Panc1 (cell line): ENCODE results near the gene KLK13.

Experiments
- CTCF ChIP-seq: fragments of 450-650 bp; IDR thresholded peaks from 2 replicates; pipeline ENCODE4 v1.5.1; 2017; ENCODE audit warnings: mild to moderate bottlenecking
- POLR2AphosphoS5 ChIP-seq: IDR thresholded peaks from 2 replicates; pipeline ENCODE4 v1.6.1; 2012; ENCODE audit warnings: mild to moderate bottlenecking, low read depth, low read length, moderate library complexity

GRCh38 chr19:51009061-51009891 lies 55.6 kb downstream of the KLK13 start:
- no peak for TF ChIP-seq CTCF
- no peak for TF ChIP-seq POLR2AphosphoS5
